CD4-positive, alpha-beta T cell (primary cell): ENCODE measurements around the gene CDK14. TPM values are rescaled to one million over a fixed set of nuclear protein-coding genes. Genes with fewer than 3 reads are reported as not detected.

Experiments
- ATAC-seq: fragments of 200-7000 bp; cut with Tn5 transposase; one replicate; pipeline ENCODE4 v1.10.0; 2022; ENCODE audit warnings: mild to moderate bottlenecking; ENCODE audit not compliant: poor library complexity
- CTCF ChIA-PET: fragments of 350-600 bp; sonication (Branson Sonifier 250); formaldehyde crosslinking; loops from one replicate; lab custom pipeline; 2021; ENCODE audit warnings: antibody characterized with exemption, inconsistent platforms; lab: Charles Lee
- POLR2A ChIA-PET: fragments of 350-600 bp; sonication (Branson Sonifier 250); formaldehyde crosslinking; loops from one replicate; lab custom pipeline; 2021; ENCODE audit warnings: antibody characterized with exemption, inconsistent platforms; lab: Charles Lee
- DNase-seq, 14 experiments: peaks; one replicate each; pipeline ENCODE4 v3.0.0-alpha.2; 2013 to 2020; ENCODE audit warnings: mixed read lengths in 2 of 14
- H3K27ac ChIP-seq, 2 donors: one replicate each; pipeline versions ENCODE4 v1.5.1 to v1.7.0; 2013; ENCODE audit warnings: low read length in 2 of 2, low read depth in 1 of 2, mild to moderate bottlenecking in 1 of 2
- H3K27me3 ChIP-seq, 2 experiments: 1 replicate in 1 of 2; 2 replicates in 1 of 2; pipeline versions ENCODE4 v1.6.1 to v1.7.0; 2013; ENCODE audit warnings: low read length in 2 of 2, control low read depth in 1 of 2, mild to moderate bottlenecking in 1 of 2, moderate library complexity in 1 of 2; ENCODE audit not compliant: insufficient read depth in 2 of 2, control insufficient read depth in 1 of 2
- H3K36me3 ChIP-seq: one replicate; pipeline ENCODE4 v1.6.1; 2013; ENCODE audit warnings: low read length, control low read depth; ENCODE audit not compliant: insufficient read depth
- H3K4me1 ChIP-seq: one replicate; pipeline ENCODE4 v1.6.1; 2013; ENCODE audit warnings: low read length, control low read depth; ENCODE audit not compliant: insufficient read depth
- H3K4me3 ChIP-seq: one replicate; pipeline ENCODE4 v1.5.1; 2013; ENCODE audit warnings: mild to moderate bottlenecking, low read length, moderate library complexity
- H3K9me3 ChIP-seq, 2 experiments: 1 replicate in 1 of 2; 2 replicates in 1 of 2; pipeline versions ENCODE4 v1.6.1 to v1.7.0; 2013; ENCODE audit warnings: low read length in 2 of 2, mild to moderate bottlenecking in 2 of 2, control low read depth in 1 of 2, moderate library complexity in 1 of 2; ENCODE audit not compliant: control insufficient read depth in 1 of 2, insufficient read depth in 1 of 2
- H3K27ac Mint-ChIP-seq: one replicate; pipeline ENCODE4 v1.8.0; 2020; ENCODE audit warnings: mixed read lengths
- H3K27me3 Mint-ChIP-seq: one replicate; pipeline ENCODE4 v1.8.0; 2021; ENCODE audit warnings: mixed read lengths
- H3K36me3 Mint-ChIP-seq: one replicate; pipeline ENCODE4 v1.8.0; 2021; ENCODE audit warnings: low read depth, mixed read lengths
- H3K4me1 Mint-ChIP-seq: one replicate; pipeline ENCODE4 v1.8.0; 2021; ENCODE audit warnings: low read depth, mixed read lengths
- H3K4me3 Mint-ChIP-seq: one replicate; pipeline ENCODE4 v1.8.0; 2020; ENCODE audit warnings: mild to moderate bottlenecking, mixed read lengths
- H3K9me3 Mint-ChIP-seq: one replicate; pipeline ENCODE4 v1.8.0; 2020; ENCODE audit warnings: mixed read lengths
- intact Hi-C, 2 experiments: fragments of 100-400 bp; cut with DNase I in 1 of 2; cut with micrococcal nuclease in 1 of 2; formaldehyde crosslinking; loops; one replicate each; pipeline versions ENCODE4 v1.15.1 to v1.9.0; 2023 to 2025; cut with DNase I, micrococcal nuclease
- total RNA-seq, 174 experiments: library from RNA in 2 of 174; stranded (reverse) in 2 of 174; gene quantifications; one replicate each; pipeline ENCODE4 v1.2.3 and lab custom pipeline; 2021 to 2026
- TF ChIP-seq, protein P1 (sequence below): fragments of 200-600 bp; IDR thresholded peaks from one replicate; pipeline ENCODE4 v1.8.0; 2022; ENCODE audit warnings: antibody characterized with exemption, mild to moderate bottlenecking

CDK14 gene
- total RNA-seq, 2 experiments from 2014 or later = 0.45 to 0.47 TPM

DNA sequence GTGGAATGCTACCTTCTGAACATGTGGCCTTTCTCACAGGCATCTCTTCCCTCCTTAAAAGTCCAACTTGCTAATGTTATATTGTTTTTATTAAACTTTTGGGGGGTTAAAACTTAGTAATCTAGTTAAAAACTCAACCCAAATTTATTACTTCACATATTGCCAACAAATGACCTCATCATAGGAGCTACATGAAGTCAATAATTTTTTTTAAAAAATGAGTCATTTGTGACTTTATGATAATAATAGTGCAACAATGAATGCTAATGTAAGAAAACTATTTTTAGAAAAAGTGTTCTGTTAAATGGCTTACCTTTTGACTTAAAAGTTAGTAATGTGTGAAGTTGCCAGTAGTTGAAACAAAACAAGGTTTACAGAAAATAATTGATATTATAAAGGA lies 342.2 kb downstream of the CDK14 start:
- CTCF ChIA-PET = no interaction called here

GRCh38 chr7:90939666-90940065 lies 343.5 kb downstream of the CDK14 start:
- Mint-ChIP-seq H3K4me1 (no peaks in the 10 kb centered on the region), H3K27me3 (no peaks in the 10 kb centered on the region), H3K36me3 (no peaks in the 10 kb centered on the region), H3K4me3 (no peak overlapping the region), H3K9me3 (no peaks in the 10 kb centered on the region), H3K27ac (no peak overlapping the region)
- no peak overlapping the region for H3K4me3 ChIP-seq
- no peaks in the 10 kb centered on the region for H3K4me1 ChIP-seq
- no peaks in the 10 kb centered on the region for H3K27me3 ChIP-seq
- no peaks in the 10 kb centered on the region for H3K9me3 ChIP-seq
- POLR2A ChIA-PET = no interaction called here
- TF ChIP-seq, protein P1, sequence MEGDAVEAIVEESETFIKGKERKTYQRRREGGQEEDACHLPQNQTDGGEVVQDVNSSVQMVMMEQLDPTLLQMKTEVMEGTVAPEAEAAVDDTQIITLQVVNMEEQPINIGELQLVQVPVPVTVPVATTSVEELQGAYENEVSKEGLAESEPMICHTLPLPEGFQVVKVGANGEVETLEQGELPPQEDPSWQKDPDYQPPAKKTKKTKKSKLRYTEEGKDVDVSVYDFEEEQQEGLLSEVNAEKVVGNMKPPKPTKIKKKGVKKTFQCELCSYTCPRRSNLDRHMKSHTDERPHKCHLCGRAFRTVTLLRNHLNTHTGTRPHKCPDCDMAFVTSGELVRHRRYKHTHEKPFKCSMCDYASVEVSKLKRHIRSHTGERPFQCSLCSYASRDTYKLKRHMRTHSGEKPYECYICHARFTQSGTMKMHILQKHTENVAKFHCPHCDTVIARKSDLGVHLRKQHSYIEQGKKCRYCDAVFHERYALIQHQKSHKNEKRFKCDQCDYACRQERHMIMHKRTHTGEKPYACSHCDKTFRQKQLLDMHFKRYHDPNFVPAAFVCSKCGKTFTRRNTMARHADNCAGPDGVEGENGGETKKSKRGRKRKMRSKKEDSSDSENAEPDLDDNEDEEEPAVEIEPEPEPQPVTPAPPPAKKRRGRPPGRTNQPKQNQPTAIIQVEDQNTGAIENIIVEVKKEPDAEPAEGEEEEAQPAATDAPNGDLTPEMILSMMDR = no peak
- intact Hi-C loops = no loop called here
- ATAC-seq = no peak
- no peaks in the 10 kb centered on the region for H3K36me3 ChIP-seq
- no peak overlapping the region for H3K27ac ChIP-seq
- CTCF ChIA-PET = no interaction called here
- no peak for DNase-seq

More for the DNA sequence above, 342.2 kb downstream of the CDK14 start:
- POLR2A ChIA-PET = no interaction called here
- Mint-ChIP-seq H3K9me3 (peaks cover 2% of the 10 kb centered on the region), H3K4me3 (no peak overlapping the region), H3K27me3 (no peaks in the 10 kb centered on the region), H3K36me3 (no peaks in the 10 kb centered on the region), H3K4me1 (no peaks in the 10 kb centered on the region), H3K27ac (no peak overlapping the region)
- no peak for ATAC-seq
- no peaks in the 10 kb centered on the region for H3K27me3 ChIP-seq
- H3K27ac ChIP-seq = no peak overlapping the region
- H3K4me3 ChIP-seq = no peak overlapping the region
- intact Hi-C loops = no loop called here
- TF ChIP-seq, protein P1 = no peak
- H3K9me3 ChIP-seq = peaks cover 0 to 4% of the 10 kb centered on the region in 2 experiments
- no peaks in the 10 kb centered on the region for H3K36me3 ChIP-seq
- DNase-seq = no peak
- H3K4me1 ChIP-seq = no peaks in the 10 kb centered on the region

DNA sequence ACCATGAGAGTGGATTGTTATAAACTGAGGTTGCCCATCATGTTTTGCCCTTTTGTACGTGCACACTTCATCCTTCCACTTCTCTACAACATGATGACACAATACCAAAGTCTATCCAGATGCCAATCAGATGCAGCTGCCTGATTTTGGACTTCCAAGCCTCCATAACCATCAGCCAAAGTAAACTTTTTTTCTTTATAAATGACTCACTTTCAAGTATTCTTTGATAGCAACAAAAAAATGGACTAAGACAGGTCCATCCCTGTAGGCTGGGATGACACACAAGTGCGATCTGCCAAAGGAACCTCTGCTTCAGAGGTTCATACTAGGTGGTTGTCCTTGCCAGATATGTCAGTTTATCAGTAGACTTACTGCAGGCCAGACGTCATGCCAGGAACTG lies 347.9 kb downstream of the CDK14 start:
- Histone ChIP-seq H3K4me3 (no peak overlapping the region), H3K9me3 (no peaks in the 10 kb centered on the region), H3K27ac (no peak overlapping the region), H3K36me3 (no peaks in the 10 kb centered on the region), H3K4me1 (no peaks in the 10 kb centered on the region), H3K27me3 (no peaks in the 10 kb centered on the region)
- H3K27me3 Mint-ChIP-seq = no peaks in the 10 kb centered on the region
- CTCF ChIA-PET = no interaction called here
- no peak overlapping the region for H3K4me3 Mint-ChIP-seq
- POLR2A ChIA-PET = no interaction called here
- ATAC-seq (no peak), DNase-seq (no peak)
- H3K36me3 Mint-ChIP-seq = no peaks in the 10 kb centered on the region
- no peak overlapping the region for H3K27ac Mint-ChIP-seq
- TF ChIP-seq, protein P1 = no peak
- H3K9me3 Mint-ChIP-seq = peaks cover 2% of the 10 kb centered on the region
- H3K4me1 Mint-ChIP-seq = no peaks in the 10 kb centered on the region
- intact Hi-C loops = no loop called here
